Hematopoietic multipotent progenitor cell (in vitro differentiated cells): Measurements from ENCODE around the gene FAM72C. TPM values are rescaled to one million over a fixed set of nuclear protein-coding genes. Genes with fewer than 3 reads are reported as not detected.
"Not testable (repeated sequence)": the region's sequence is repeated elsewhere in the genome, so short reads cannot be mapped to it uniquely, and the experiment has no call there.

Experiments
- DNase-seq, 3 donors: peaks; one replicate each; pipeline ENCODE4 v3.0.0-alpha.2; 2011 to 2015; ENCODE audit warnings: low read depth in 2 of 3, low spot score in 2 of 3
- total RNA-seq: library from RNA; depleted of rRNA; stranded (reverse); fragments of >200 nt; gene quantifications from one replicate; pipeline ENCODE4 v1.2.3, GENCODE V29; 2012

The FAM72C gene
- total RNA-seq, 1 donor: not detected

DNA sequence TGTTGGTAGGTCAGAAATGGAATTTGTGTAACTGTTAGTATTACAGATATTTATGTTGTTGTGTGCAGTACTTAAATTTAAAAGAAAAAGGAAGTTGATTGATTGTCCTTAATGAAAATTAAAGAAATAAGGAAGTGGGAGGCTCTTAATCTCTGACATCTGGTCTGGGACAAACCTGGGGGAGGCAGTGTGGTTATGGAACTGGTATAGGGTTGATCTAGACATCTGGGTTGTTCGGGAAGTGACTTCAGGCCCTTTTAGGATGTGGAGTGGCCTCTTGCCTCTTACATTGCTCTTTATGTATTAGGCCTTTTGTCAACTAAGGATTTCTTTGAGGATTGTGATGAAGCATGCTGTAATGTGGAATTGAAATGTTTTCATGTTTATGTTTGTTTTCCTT lies 16.1 kb upstream of the FAM72C start:
- DNase-seq: not testable (repeated sequence)

DNA sequence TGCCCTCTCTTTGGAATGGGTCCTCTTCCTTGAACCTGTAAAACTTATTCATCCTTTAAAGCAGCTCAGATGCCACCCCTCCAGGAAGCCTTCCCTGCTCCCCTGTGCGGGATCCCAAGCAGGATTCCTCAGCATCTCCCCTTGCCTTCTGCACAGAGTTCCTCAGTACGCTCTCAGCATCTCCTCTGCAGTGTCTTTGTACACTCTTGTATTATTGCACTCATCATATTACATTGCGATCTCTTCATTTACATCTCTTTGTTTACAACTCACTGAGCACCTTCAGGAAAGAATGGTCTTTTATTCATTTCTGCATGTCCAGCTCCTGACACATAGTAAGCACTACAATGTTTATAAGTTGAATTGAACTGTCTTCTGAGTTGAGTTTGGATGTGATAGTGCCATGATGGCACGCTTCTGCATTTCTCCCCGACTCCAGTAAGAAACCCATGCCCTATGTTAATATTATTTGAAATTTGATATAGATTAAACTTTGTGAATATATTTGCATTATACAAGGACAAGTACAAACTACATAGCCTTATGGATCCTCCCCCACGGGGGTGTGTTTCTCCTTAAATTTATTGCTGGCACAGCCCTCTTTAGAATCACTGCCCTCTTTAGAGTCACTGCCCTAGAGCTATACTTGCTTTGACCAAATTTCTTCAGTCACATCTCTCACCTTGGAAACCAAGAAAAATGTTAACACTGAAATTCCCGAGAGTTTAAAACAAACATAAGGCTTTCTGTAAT lies 13.1 kb upstream of the FAM72C start:
- not testable (repeated sequence) for DNase-seq

DNA sequence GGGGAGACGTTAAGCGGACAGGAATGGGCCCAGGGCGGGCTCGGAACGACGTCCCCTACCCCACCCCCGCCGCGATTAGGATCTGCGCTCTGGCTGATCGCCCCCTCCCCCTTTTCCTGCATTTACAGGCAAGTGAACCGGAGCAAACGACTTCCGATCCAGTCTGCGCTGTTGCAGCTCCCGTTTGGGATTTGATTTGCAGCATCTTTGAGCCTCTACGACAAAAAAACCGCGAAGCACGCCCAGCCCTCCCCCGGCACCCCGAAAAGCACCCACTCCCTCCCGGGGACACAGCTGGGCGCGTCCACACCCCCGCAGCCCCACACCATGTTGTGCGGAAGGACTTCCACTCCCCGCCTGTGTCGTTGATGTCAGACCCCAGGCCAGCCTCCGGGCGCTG lies 2.6 kb upstream of the FAM72C start:
- DNase-seq: not testable (repeated sequence)

DNA sequence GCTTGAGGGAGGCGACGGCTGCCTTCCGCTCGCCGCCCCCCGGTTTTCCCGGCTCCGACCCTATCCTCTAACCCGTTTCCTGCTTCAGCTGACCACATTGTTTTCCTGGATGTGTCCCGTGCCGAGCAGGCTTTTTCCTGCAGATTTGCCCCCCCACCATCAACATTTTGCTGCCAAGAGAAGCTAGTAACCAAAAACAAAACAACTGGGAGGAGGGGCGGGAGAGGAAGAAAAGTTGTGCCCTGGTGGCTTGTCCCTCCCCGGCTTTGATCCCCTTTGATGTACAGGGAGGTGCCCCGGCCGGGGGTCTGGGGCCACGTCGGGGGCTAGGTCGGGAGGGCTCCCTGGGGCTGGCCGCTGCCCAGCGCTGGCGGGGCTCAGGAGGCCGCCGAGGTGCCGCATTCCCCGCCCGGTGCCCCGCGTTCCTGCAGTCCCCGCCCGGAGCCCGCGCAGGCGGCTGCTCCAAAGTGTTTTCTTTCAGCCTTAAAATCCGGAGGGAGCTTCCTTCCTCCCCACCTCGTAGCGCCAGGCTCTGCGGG lies 2.2 kb upstream of the FAM72C start:
- DNase-seq: not testable (repeated sequence)

DNA sequence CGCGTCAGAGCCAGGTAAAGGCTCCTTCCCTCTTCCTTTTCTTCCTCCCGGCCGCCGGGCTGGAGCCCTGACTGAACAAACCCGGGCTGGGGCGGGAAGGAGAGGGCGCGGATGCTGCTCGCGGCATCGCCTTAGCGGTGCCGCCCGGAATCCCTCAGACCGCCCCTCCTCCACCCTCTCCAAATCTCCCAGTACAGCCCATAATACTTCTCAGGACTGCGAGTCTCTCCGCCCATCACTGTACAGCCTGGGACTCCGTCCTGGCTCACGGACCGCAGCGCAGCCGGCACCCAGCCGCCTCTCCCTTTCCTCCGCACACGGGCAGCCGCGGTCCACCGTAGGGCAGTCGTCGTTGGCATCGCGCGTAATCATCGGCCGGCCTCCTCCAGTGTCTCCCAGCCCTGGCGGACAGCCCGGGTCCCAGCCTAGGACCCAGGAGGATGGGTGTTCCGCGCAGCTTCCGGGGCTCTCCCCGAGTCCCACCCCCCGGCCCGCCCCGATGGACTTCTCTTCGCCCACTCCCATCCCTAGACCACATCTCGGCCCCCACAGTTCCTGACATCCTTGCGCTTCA lies 1.1 kb upstream of the FAM72C start:
- DNase-seq: not testable (repeated sequence)

DNA sequence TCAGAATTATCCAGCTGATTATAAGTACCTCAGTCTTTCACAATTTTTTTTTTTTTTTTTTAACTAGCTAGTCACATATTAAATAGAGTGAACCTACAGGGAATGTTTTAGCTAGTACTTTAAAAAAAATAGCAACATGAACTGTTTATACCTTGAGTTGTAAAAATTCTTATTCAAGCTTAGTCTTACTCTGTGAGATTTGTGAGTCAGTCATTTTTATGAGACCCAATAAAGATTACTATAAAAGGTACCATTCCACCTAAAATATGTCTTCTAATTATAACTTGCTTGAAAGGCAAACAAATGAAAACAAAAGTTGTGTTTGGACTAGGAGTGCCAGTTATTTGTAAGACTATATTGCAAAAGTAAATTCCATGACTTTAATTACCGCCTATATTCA lies 5.9 kb downstream of the FAM72C start:
- not testable (repeated sequence) for DNase-seq

DNA sequence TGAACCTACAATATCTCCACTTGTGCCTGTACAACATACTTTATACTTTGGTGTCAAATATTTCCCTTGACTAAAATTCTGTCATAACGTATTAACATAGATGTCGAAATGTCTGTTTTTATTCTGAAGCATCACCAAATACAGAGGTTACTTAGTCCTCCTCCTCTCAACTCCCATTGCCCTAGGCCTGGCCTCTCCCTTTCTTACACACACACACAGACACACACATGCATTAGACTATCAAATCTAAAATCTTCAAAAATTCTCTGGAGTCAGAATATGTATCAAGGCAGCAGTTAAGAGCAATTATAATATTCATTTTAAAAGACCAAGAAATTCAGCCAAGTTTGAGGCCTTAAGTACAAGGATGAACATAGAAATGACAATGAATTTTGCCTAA lies 7.5 kb downstream of the FAM72C start:
- not testable (repeated sequence) for DNase-seq

DNA sequence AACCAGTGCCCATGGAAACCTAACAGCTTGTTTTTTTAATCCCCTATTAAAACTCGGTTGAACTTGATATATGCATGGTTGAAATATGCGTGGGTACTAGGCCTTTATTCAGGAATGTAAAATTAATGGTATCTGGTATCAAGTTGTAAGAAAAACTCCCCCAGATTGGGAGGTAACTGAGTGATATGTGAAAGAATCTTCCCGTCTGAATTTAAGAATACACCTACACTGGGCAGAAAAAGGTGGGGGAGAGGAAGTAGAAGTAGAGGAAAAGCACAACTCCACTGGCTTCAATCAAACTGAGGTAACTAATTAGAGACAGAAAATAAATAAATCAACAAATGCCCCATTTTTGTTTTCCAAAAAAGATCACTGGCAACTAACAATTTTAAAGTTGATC lies 15.9 kb downstream of the FAM72C start:
- DNase-seq: not testable (repeated sequence)

DNA sequence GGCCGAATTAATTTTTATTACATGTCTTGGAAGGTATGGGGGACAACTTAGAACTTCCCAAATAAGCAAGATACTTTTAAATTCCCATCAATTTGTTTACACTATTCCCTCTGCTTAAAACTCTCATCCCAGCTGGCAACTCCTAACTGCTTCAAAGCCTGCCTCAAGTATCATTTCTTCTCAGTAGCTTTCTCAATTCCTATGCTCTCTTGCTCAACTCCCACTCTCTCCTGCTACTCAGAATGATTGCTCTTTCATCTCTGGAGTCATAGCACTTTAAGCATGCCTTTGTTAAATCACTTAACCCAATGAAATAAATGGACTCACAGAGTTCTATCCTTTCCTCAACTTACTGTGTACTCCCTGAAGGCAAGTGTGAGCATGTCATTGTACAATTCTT lies 18.9 kb downstream of the FAM72C start:
- DNase-seq: not testable (repeated sequence)

DNA sequence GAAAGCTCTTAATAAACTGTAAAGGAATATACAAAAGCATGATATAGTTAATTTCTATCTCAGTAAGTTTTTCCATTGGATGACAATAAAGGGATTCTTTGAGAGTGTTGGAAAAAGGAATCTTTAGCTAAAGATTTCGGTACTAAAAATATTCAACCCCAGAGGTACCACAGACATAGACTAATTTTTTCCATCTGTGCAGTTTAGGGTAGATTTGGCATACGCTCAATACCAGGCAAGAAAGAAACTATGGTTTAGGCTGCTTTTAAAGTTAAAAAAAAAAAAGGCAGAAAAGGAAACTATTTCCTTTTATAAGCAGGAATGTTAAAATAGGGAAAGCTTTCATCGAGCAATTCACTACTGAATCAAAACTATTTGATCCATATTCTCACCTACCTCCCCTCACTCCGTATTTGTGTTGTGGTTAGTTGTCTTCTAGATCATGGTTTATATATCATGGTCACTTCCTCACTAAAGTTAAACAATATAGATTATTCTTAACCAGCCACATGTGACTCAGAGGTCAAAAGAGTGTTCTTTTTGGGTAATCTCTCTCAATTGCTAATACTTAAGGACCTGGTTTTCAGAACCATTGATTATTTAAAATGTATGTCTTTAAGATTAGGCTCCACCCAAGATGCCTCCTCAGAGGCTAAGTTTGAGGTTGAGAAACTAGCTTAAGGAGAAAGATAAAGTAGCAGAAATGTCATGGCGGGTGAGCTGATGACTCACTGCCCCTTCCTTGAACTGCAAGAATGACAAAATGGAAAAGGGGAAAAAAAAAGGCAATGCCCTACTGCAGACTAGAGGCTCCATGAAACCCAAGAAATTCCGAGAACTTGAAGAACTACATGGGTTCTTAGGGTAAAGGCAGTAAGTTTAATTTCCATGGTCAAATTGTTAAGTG lies 20.0 kb downstream of the FAM72C start:
- not testable (repeated sequence) for DNase-seq

DNA sequence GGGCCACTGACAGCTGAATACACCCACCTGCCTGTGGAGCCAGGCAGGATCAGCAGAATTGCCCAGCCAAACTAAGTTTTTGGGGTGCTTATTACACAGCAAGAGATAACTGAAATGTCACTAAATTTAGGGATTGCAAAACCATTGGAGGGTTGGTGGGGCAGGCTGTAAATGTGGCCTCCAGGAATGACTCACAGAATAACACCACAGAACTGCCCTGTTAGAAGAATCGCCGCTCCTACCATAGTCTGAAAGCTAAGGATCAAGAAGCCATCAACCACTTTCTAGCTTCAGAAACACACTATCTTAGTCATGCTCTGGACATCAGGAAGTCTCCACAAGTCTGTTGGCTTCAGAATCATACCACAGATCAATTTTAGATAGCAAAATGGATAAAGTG lies 24.0 kb downstream of the FAM72C start:
- DNase-seq: not testable (repeated sequence)

DNA sequence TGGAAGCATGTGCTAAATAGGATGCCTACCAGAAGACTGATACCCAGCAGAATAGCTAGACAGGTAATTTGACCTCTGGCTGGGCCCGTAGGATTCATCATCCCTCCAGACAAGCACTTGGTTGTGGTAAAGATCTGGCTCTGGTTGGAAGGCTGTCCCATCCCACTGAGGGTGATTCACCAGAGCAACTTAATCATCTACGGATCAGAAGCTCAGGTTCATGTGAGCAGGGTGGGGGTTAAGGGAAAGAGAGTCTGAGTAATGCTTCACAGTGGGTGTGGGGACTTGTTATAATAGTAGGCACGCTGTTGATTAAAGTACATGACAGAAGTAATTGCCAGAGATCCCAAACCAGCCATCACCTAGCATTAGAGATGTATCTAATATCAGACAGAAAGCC lies 26.5 kb downstream of the FAM72C start:
- DNase-seq: not testable (repeated sequence)

DNA sequence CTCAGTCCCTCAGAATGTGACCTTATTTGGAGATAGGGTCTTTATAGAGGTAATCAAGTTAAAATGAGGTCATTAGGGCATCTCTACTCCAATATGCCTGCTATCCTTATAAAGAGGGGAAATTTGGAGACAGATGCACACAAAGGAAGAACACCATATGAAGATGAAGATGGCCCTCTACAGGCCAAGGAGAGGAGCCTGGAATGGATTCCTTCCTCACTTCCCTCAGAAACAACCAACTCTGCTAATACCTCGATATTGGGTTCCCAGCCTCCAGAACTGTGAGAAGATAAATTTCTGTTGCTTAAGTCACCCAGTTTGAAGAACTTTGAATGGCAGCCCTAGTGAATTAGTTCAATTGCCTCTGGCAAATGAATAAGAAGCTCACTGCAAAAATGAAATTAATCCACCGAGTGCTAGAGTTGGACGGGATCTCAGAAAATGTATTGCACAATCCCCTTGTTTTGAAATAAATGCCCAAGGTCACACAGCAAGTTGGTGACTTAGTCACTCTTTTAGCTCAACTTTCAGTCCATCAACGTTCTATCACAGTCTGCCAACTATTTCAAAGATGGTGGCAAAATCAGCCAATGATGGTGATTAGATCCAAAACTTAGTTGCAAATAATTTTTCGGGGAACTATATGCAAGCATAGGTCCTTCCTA lies 27.1 kb downstream of the FAM72C start:
- not testable (repeated sequence) for DNase-seq

DNA sequence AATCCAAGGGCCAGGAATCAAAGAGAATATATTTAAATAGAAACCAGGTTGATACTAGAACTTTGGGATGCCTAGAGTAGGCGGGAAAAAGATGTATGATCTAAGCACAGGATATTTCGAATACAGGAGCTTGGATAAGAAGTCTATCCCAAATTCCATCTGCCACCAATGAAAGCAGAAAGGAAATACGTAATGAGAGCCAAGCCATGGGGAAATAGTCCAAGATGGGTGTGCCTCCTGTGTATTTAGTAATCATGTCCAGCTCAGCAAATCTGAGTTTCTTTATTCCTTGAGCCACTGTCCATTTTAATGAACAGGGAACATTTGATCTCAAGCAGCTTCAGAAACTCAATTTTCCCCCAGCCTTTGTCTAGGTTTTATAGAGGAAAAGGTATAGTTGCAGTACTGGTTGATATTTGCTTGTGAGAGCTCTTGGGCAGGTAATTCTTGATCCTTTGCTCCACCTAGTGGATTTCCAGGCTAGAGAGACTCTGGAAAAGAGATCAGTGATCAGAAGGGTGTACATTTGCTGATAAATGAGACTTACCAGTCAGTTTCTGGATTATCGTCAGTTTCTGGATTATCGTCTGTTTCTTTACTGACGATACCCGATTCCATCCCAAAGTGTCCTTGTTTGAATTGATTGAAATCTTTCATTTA lies 28.3 kb downstream of the FAM72C start:
- DNase-seq: not testable (repeated sequence)

DNA sequence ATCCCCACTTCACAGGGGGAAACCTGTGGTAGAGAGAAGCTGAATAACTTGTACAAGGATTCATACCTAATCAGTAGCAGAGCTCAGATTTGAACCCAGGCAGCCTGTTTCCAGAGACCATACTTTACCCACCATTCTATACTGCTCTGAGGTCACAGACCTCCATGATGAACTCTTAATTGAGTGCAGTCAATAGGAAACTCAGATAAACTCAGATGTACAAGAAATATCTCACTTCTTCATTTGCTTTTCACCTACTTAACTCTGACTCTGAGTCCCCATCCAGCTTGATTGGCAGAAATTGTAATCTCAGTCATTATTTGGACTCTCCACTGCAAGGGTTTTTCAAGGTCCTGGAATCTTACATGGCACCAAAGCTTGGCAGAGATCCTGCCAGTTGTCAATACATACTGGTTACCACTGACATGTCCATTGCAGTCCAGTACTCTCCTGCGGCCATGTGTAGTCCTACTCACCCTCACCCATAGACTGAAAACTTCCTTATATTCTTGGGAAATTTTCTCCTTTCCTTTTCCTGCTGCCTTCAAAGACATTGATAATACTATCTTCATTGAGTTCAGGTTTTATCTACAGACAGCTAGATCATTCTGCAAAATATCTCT lies 29.4 kb downstream of the FAM72C start:
- not testable (repeated sequence) for DNase-seq

DNA sequence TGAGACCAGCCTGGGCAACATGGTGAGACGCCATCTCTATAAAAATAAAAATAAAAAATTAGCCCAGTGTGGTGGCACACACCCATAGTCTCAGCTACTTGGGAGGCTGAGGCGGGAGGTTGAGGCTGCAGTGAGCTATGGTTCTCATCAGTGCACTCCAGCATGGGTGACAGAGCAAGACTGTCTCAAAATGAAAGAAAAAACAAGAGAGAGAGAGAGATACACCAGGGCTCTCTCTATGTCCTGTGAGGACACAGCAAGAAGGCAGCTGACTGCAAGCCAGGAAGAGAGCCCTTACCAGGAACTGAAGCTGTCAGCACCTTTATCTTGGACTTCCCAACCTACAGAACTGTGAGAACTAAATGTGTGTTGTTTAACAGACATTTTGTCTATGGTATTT lies 32.1 kb downstream of the FAM72C start:
- not testable (repeated sequence) for DNase-seq

DNA sequence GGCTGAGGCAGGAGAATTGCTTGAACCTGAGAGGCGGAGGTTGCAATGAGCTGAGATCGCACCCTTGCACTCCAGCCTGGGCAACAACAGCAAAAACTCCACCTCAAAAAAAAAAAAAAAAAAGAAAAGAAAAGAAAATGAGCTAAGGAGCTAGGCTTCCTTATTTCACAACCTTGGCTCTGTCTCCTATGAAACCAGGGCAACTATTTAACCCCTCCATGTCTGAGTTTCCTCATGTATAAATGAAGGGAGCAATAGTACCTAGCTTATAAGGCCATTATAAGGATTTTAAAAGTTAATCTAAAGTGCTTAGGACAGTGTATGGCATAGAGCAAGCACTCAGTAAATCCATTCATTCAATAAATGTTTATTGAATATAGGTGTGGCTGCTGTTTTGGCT lies 32.9 kb downstream of the FAM72C start:
- not testable (repeated sequence) for DNase-seq

DNA sequence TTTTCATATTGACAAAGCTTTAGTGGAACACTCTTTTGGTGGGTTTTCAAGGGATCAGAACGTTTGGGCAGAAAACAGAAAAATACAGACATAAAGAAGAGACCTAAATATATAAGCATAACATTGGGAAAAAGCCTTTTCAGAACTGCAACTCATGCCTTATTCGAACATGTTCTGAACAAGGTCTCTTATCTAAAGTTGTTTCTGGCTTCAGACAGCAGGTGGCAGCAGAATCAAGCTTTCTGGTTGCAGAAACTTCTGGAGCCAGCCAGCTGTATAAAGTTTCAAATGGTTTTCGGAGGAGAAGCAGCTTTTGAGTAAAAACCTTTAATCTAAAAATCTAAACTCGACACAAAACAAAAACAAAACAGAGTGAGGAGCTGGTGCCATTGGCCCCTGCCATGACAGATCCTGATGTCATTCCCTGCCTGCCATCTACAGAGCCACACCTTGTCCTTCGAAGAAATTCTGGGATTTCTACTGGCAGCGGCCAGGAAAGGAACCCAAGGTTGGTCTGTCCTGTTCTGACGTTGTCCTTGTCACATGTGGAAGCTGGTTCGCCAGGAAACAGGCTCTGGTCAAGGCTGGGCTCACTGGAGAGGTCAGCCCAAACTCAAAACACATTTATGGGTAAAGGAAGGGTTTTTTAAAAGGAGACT lies 35.2 kb downstream of the FAM72C start:
- peak in 1 of 3 donors; percentile 0 for DNase-seq

DNA sequence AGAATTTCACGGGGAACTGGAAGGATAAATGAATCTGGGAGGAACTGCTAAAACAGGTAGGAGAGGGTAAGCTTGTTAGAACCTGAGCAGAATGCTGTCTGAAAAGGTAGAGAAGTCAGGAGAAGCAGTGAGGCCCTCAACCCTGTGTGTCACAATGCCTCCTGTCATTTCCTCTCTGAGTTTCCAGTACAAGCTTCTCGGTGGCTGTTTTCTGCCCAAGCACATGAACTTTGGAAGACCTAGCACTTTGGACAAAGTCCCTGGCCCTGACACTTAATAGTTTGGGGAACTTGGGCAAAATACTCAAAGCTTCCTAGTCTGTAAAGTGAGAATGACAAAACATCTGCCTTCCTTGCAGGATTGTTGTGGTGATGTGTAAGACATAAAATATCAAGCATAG lies 52.7 kb downstream of the FAM72C start:
- DNase-seq: not testable (repeated sequence)
